Pancreas (tissue), 10 donors: Measurements from ENCODE around the gene MIPEP. TPM values are rescaled to one million over a fixed set of nuclear protein-coding genes. Genes with fewer than 3 reads are reported as not detected.
A peak's percentile ranks its signal among the peaks of the same experiment; 100 is the strongest.

Source experiments
- ATAC-seq, 4 donors: fragments of 200-7000 bp; cut with Tn5 transposase; one replicate each; pipeline versions ENCODE4 v1.8.0 to v1.9.1; 2020; ENCODE audit warnings: mild to moderate bottlenecking in 4 of 4, moderate library complexity in 4 of 4
- DNase-seq, 6 donors: peaks; one replicate each; pipeline ENCODE4 v3.0.0-alpha.2; 2020
- FAIRE-seq: peaks from 2 replicates; lab custom pipeline; 2012; peaks lifted over from hg19 to GRCh38; lab: Jason Lieb, UNC
- H3K27ac ChIP-seq, 4 donors: fragments of 200-600 bp; sonication (generic); 1 replicate in 3 of 4; 2 replicates in 1 of 4; pipeline versions ENCODE4 v1.5.0 to v1.8.0; 2020
- H3K27me3 ChIP-seq, 4 donors: fragments of 200-600 bp; one replicate each; pipeline ENCODE4 v1.8.0; 2021
- H3K36me3 ChIP-seq, 3 donors: fragments of 200-600 bp; sonication (generic) in 1 of 3; one replicate each; pipeline versions ENCODE4 v1.5.0 to v1.8.0; 2020 to 2021
- H3K4me1 ChIP-seq, 3 donors: fragments of 200-600 bp; one replicate each; pipeline ENCODE4 v1.8.0; 2021
- H3K4me3 ChIP-seq, 4 donors: fragments of 200-600 bp; sonication (generic) in 2 of 4; one replicate each; pipeline versions ENCODE4 v1.5.0 to v1.8.0; 2020 to 2021
- H3K9me3 ChIP-seq, 4 donors: fragments of 200-600 bp; one replicate each; pipeline ENCODE4 v1.8.0; 2021
- CTCF ChIP-seq, 4 donors: fragments of 200-600 bp; sonication (generic) in 3 of 4; IDR thresholded peaks; one replicate each; pipeline versions ENCODE4 v1.5.0 to v1.8.0; 2021; ENCODE audit warnings: antibody characterized with exemption in 4 of 4
- WGBS, 2 donors: extraction: QIAGEN DNeasy Blood & Tissue Kit; methylation state at CpG; one replicate each; pipeline ENCODE4 v1.1.7; 2013; 5-methylcytosine and 5-hydroxymethylcytosine counted together
- intact Hi-C, 3 donors: fragments of 100-400 bp; cut with DNase I; formaldehyde crosslinking; loops; one replicate each; pipeline versions ENCODE4 v1.11.1 to v1.14.2; 2022
- polyA plus RNA-seq, 2 donors: library from polyadenylated mRNA; stranded (reverse); fragments of 200-250 nt; gene quantifications; one replicate each; pipeline ENCODE4 v1.2.3, GENCODE V29; 2013
- total RNA-seq, 6 donors: library from RNA; stranded (reverse); fragmentation: NEBNext Ultra II Directional in 4 of 6; extraction: Animal tissue kit (Norgen Biotek cat#: 25700) in 4 of 6; gene quantifications; one replicate each; pipeline versions ENCODE4 v1.2.1 to v1.2.4, GENCODE V29; 2021 to 2023
- donor health status: healthy with polysubstance abuse.
- donor health status: DM: no; HTN: no; CAD: no; lungs with moderate emphysema.
- donor health status: DM: no; HTN: no; CAD: no.
- donor health status: control.
- donor health status: control.
- donor health status: Bipolar disorder and iron deficiency.
- donor health status: DM: yes; HTN: yes; CAD: no.
- donor health status: DM: no; HTN: no; CAD: no.
- donor health status: DM: no; HTN: no; CAD: no.
- donor health status: DM: yes; HTN: yes; CAD: no.

The MIPEP gene
- total and polyA plus RNA-seq, 8 donors: 8.0 to 12.8 (median 10.6) TPM

GRCh38 chr13:23722726-23723453 lies 166.3 kb downstream of the MIPEP start:
- Histone ChIP-seq H3K4me3 (no peak overlapping the region), H3K27ac (no peak overlapping the region), H3K4me1 (no peaks in the 10 kb centered on the region), H3K9me3 (no peaks in the 10 kb centered on the region), H3K27me3 (no peaks in the 10 kb centered on the region), H3K36me3 (no peaks in the 10 kb centered on the region)
- intact Hi-C loops: no loop called here
- ATAC-seq (no peak), DNase-seq (no peak), FAIRE-seq (no peak)
- WGBS, 2 donors: 86 to 90% methylated on average over 6 of the region's 6 CpGs
- no peak for TF ChIP-seq CTCF (IDR thresholded peaks at IDR 0.05)

DNA sequence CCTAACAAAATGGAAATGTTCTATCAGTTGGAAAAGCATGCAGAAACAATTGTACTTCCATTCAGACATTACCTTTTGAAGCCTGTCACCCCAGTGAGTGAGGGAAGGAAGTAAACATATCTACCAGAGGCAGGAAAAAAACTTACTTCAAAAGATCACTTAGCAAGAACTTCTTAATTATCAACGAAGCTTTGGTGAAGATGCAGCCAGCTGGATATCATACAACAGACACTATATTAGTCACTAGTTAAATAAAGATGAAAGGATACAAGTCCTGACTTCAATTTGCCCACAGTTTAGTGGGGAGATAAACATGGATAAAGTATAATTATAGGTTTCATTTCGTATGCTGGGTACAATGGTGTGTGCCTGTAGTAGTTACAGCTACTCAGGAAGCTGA lies 170.2 kb downstream of the MIPEP start:
- H3K4me1 ChIP-seq: no peaks in the 10 kb centered on the region
- H3K9me3 ChIP-seq: no peaks in the 10 kb centered on the region
- DNase-seq (no peak), FAIRE-seq (no peak), ATAC-seq (no peak)
- no peaks in the 10 kb centered on the region for H3K36me3 ChIP-seq
- no peak overlapping the region for H3K27ac ChIP-seq
- WGBS, 2 donors: 33 to 36% methylated on average over 2 of the region's 2 CpGs
- intact Hi-C loops: no loop called here
- no peaks in the 10 kb centered on the region for H3K27me3 ChIP-seq
- H3K4me3 ChIP-seq: no peak overlapping the region
- TF ChIP-seq CTCF (IDR thresholded peaks at IDR 0.05): no peak

GRCh38 chr13:23716401-23716800 lies 172.8 kb downstream of the MIPEP start:
- Histone ChIP-seq H3K27ac (no peak overlapping the region), H3K4me3 (no peak overlapping the region), H3K4me1 (no peaks in the 10 kb centered on the region), H3K36me3 (no peaks in the 10 kb centered on the region), H3K27me3 (no peaks in the 10 kb centered on the region), H3K9me3 (no peaks in the 10 kb centered on the region)
- 92 to 100% methylated on average over 2 of the region's 2 CpGs for WGBS, 2 donors
- DNase-seq (no peak), ATAC-seq (peak in 1 of 4 donors; percentile 39), FAIRE-seq (no peak)
- no peak for TF ChIP-seq CTCF (IDR thresholded peaks at IDR 0.05)
- intact Hi-C loops: no loop called here

GRCh38 chr13:23715762-23716235 lies 173.4 kb downstream of the MIPEP start:
- intact Hi-C loops: no loop called here

More at GRCh38 chr13:23715762-23716235, 173.4 kb downstream of the MIPEP start:
- no peaks in the 10 kb centered on the region for H3K9me3 ChIP-seq
- ATAC-seq: peak in 3 of 4 donors; percentile 58 to 90 (median 80)
- no peak for DNase-seq
- H3K4me1 ChIP-seq: no peaks in the 10 kb centered on the region
- FAIRE-seq: no peak
- H3K4me3 ChIP-seq: no peak overlapping the region
- H3K27me3 ChIP-seq: no peaks in the 10 kb centered on the region
- no peak overlapping the region for H3K27ac ChIP-seq
- peak in 1 of 4 donors; percentile 37 for TF ChIP-seq CTCF (IDR thresholded peaks at IDR 0.05)
- 65 to 82% methylated on average over 11 of the region's 11 CpGs for WGBS, 2 donors
- H3K36me3 ChIP-seq: no peaks in the 10 kb centered on the region
